HG02623 (cell line): ENCODE results near the gene ADPRHL1.

Experiments
- ATAC-seq: cut with Tn5 transposase; IDR thresholded peaks from one replicate; pipeline ENCODE4 v1.9.1; 2021; ENCODE audit warnings: moderate library complexity; ENCODE audit not compliant: unreplicated experiment

The ADPRHL1 gene

GRCh38 chr13:113417836-113418721 lies 35.2 kb downstream of the ADPRHL1 start:
- no peak for ATAC-seq

- ATAC-seq = no peak
Observed at GRCh38 chr13:113417008-113417751, 36.1 kb downstream of the ADPRHL1 start.

- ATAC-seq = no peak
Observed at GRCh38 chr13:113415825-113416224, 37.5 kb downstream of the ADPRHL1 start.

- no peak for ATAC-seq
Observed at GRCh38 chr13:113415032-113415431, 38.3 kb downstream of the ADPRHL1 start.

- no peak for ATAC-seq
Observed at GRCh38 chr13:113414335-113414734, 39.0 kb downstream of the ADPRHL1 start.

GRCh38 chr13:113413898-113414282 lies 39.4 kb downstream of the ADPRHL1 start:
- no peak for ATAC-seq

- no peak for ATAC-seq
Observed at GRCh38 chr13:113413178-113413897, 40.0 kb downstream of the ADPRHL1 start.

GRCh38 chr13:113412440-113412839 lies 40.8 kb downstream of the ADPRHL1 start:
- ATAC-seq = no peak

GRCh38 chr13:113411216-113412023 lies 41.9 kb downstream of the ADPRHL1 start:
- ATAC-seq = no peak

- ATAC-seq = no peak
Observed at GRCh38 chr13:113410472-113411201, 42.7 kb downstream of the ADPRHL1 start.

GRCh38 chr13:113408562-113408961 lies 44.7 kb downstream of the ADPRHL1 start:
- no peak for ATAC-seq

- ATAC-seq = no peak
Observed at GRCh38 chr13:113407531-113408393, 45.5 kb downstream of the ADPRHL1 start.

- ATAC-seq = no peak
Observed at GRCh38 chr13:113407103-113407530, 46.2 kb downstream of the ADPRHL1 start.

- no peak for ATAC-seq
Observed at GRCh38 chr13:113406321-113407102, 46.8 kb downstream of the ADPRHL1 start.

- ATAC-seq = no peak
Observed at GRCh38 chr13:113405481-113406300, 47.6 kb downstream of the ADPRHL1 start.

GRCh38 chr13:113404723-113405471 lies 48.4 kb downstream of the ADPRHL1 start:
- ATAC-seq = no peak

- no peak for ATAC-seq
Observed at GRCh38 chr13:113404366-113404722, 48.9 kb downstream of the ADPRHL1 start.
